Renal cortex interstitium (tissue), 11 donors: Measurements from ENCODE around the gene CCDC73. TPM values are rescaled to one million over a fixed set of nuclear protein-coding genes. Genes with fewer than 3 reads are reported as not detected.
"Not testable (repeated sequence)": the region's sequence is repeated elsewhere in the genome, so short reads cannot be mapped to it uniquely, and the experiment has no call there.

ENCODE experiments used
- DNase-seq, 11 donors: peaks; one replicate each; pipeline ENCODE4 v3.0.0-alpha.2; 2013; ENCODE audit warnings: low read depth in 9 of 11, low spot score in 4 of 11; ENCODE audit errors: extremely low read depth in 1 of 11
- polyA plus RNA-seq, 3 donors: library from polyadenylated mRNA; unstranded; fragments of 120-200 nt; gene quantifications; one replicate each; pipeline ENCODE4 v1.2.1, GENCODE V29; 2013; ENCODE audit not compliant: insufficient read length in 3 of 3

Gene CCDC73
- polyA plus RNA-seq, 3 donors: 0.26 to 0.37 (median 0.36) TPM

GRCh38 chr11:32729976-32730375, 64.5 kb downstream of the CCDC73 start:
- DNase-seq: no peak

- no peak for DNase-seq
Observed at GRCh38 chr11:32723332-32723731, 71.1 kb downstream of the CCDC73 start.

DNA sequence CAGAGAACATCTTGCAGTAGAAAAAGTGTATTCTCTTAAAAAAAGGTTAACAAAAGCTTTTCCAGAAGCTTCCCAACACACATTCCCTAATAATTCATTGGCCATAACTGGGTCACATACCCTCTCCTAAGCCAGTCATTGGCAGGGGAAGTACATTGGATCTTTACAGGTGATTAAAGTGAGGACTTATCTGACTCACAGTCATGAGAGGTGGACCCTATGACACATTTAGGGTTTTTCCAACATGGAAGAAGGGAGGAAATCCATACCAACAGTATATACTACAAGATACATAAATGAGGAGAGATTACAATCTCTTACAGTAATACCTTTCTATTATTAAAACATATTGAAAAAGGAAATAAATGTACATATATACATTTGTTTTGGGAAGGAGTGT, 72.2 kb downstream of the CCDC73 start:
- no peak for DNase-seq

DNA sequence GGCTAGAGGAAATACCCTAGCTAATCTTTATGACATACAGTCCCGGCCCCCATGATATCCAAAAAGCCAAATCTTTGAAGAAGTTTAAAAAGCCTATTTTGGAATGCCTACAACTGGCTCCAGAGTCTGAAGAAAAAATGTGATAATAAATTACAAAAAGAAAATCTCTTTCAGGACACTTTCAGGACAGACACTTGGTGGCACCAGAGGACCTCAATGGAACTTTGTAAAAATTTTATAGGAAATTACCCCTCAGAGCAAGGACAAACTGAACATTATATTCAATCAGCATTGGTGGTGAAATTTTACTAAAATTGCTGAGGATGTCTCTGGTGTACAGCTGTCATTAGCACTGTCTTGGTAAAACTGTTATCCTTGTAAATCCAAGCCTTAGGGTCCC, 81.0 kb downstream of the CCDC73 start:
- no peak for DNase-seq

DNA sequence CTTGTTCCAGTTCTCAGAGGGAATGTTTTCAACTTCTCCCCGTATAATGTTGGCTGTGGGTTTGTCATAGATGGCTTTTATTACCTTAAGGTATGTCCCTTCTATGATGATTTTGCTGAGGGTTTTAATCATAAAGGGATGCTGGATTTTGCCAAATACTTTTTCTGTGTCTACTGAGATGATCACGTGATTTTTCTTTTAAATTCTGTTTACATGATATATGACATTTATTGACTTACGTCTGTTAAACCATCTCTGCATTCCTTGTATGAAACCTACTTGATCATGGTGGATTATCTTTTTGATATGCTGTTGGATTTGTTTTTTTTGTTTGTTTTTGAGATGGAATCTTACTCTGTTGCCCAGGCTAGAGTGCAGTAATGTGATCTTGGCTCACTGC, 85.5 kb downstream of the CCDC73 start:
- DNase-seq: not testable (repeated sequence)

GRCh38 chr11:32706985-32707741, 87.3 kb downstream of the CCDC73 start:
- no peak for DNase-seq

DNA sequence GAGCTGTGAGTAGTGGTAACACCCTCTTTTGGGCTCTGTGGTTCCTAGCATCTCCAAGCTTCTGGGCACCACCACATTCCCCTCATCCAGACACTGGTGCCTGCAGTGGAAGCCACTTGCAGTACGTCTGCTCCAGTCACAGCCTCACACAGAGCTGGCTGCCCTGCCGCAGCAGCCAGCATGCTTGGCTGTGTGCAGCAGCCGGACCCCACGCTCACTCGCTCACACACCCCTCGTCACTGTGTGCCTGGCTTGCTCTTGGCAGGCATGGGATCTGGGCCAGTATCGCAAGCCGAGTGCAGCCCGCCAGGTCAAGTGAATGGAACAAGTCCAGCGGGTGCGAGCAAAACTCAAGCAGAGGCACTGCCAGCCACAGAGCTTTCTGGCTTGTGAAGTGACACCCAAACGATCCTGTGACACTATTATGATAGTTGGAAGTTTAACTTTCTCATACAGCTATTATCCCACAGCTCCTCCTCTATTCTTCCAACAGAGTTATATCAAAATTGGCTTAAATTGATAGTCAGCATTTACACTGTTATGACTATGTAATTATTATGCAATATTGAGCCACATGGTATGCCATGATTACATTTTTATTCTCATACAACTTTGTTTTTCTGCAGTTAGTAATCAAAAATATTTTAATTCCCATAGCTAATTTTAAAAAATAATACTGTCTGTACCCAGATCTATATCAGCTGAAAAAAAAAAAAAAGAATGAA, 89.0 kb downstream of the CCDC73 start:
- DNase-seq: no peak

- DNase-seq: no peak
Observed at GRCh38 chr11:32704775-32705174, 89.7 kb downstream of the CCDC73 start.

DNA sequence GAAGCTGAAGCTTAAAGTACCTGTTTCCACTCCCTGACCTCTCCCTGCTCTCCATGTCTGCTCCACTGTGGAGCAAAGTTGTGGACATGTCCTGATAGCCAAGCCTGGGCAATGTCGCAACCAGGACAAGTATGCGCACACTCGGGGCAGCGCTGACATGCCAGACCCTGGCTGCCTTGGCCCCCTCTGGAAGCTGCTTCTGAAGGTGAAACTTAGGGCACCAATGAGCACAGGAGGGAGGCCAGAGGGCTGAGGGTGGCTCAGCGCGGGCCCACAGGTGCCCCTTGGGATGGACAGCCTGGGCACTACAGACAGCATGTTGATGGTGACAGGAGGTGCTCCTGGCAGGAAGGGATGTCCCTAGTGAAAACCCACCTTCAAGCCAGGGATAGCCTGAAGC, 90.2 kb downstream of the CCDC73 start:
- no peak for DNase-seq

GRCh38 chr11:32701616-32702015, 92.8 kb downstream of the CCDC73 start:
- no peak for DNase-seq

DNA sequence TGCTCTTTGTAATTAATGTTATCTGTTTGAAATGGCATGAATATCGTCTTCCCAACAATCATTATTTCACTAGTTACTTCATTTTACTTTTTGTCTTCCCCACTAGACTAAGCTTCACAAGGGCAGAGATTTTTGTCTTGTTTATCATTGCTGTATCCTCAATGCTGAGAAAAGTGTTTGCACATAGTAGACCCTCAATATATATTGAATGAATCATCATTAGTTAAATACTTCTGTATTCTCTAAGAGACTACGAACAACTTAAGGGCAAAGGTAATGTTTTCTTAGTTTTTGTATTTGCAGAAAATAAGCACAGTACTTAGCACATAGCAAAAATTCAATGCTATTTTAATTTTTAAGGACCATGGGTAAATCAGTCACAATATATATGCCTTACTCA, 95.9 kb downstream of the CCDC73 start:
- DNase-seq: no peak

DNA sequence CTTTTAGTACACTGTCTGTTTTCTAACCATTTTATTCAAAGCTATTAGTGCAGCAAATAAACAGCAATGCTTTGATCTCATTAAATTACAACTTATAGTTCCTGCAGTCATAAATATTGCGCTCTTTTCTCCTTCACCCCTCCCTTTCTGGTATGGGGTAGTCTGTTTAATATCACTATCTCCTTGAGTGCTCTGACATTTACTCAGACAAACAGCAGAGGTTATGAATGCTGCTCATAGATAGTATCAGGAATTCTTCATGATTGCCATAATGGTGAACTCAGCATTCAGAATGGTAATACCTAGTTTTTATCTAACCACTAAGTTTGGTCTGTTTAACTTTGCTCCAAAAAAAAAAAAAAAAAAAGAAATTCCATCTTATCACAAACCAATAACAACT, 123.4 kb downstream of the CCDC73 start:
- no peak for DNase-seq

DNA sequence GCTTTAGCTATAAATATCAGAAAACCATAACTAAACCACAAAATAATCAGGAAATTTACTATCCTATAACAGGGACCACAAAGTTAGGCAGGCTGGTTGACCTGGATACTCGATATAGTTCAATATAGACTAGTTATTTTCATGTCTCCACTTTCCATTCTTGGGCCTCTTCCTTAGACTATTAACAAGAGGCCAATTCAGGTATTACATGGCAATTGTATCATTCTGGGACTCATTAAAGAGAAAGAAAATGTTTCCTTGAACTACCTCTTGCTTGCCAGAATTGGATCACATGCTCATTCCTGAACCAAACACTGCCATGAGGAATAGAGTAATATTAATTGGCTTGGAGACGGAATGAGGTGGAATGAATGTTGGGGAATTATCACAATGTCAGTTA, 134.8 kb downstream of the CCDC73 start:
- no peak for DNase-seq

DNA sequence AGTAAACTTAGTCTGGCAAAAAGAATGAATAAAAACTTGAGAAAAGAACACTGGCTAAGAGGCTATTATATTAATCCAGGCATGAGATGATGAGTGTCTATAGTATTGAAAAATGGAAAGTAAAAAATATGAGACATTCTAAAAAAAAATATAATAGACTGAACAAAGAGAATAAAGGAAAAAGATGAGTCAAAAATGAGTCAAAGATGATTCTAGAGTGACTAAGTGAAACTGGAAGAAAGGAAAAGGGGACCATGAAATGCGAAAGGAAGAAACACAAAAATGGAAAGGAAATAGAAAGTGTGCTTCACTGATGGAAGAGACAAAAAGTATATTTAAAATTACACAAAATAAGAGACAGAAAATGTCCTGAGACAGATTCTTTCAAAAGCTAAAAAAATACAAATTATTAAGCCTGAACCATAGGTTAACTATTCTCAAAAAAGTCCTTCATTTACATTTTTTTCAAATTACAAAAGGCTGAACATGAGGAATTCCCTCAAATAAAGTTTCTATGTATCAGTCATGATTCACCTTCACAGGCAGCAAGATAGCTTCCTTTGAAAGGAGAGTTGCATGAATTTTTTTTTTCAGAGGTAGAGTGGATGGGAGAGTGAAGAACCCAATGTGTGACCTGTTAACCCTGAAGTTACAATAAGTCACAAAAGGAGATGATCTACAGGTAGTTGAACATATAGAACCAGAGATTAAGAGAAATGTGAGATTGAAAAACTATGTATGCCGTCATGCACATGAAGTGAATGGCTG, 135.6 kb downstream of the CCDC73 start:
- DNase-seq: no peak

- no peak for DNase-seq
Observed at GRCh38 chr11:32643526-32643925, 150.9 kb downstream of the CCDC73 start.

DNA sequence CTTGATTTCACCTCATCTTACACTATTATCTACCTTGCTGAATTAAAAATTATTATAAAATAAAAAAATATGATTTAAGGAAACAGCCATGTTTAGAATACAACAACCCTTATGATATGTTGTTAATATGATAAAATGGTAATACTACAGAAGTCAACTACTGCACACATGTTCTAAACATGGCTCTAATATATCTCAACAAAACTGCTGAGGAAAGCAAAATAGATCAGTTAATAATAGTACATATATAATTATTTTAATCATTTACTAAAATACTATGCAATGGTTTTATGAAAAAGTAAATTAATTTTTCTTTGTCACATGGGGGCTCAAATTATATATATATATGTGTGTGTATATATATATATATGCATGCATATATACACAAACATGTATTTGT, 153.1 kb downstream of the CCDC73 start:
- no peak for DNase-seq

DNA sequence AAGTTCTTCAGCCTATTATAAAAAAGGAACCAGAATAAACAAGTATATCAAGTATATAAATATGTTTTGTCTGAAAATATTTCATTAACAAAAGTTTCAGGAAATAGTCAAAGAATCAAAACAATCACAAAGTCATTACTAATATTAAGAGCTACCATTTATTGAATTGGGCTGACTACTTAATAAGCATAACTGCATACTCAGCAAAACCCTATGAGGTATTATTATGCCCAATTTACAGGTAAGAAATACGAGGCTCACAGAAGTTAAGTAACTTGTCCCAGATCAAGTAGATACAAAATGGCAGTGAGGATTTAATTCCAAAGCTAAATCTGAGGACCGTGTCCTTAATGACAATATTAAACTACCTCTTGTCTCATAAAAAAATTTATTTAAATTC, 158.6 kb downstream of the CCDC73 start:
- DNase-seq: no peak

DNA sequence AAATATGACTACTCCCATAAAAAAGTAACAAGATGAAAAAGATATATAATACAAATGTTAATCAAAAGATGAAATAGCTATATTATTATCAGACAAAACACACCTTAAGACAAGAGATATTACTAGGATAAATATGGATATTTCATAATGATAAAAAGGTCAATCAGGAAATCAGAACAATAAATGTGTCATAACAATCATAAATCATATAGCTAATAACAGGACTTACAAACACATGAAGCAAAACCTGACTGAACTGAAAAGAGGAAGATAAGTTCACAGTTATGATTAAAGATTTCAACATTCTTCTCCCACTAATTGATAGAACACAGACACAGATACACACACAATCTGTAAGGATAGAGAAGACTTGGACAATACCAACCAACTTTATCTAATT, 163.6 kb downstream of the CCDC73 start:
- no peak for DNase-seq

DNA sequence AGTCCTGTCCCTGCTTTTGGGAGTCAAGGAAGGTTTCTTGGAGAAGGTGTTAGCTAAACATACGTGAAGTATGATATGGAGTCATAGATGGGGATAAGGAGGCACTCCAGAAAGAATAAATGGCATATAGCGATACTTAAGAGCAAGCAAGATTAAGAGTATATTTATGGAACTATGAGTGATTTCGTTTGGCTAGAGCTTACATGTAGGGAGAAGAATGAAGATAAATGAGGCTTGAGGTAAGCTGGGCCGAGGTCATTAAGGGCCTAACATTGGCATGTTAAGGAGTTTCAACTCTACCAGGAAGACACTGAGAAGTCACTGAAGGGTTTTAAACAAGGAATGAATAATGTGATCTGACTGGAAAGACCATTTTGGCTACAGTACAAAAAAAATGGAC, 177.6 kb downstream of the CCDC73 start:
- DNase-seq: no peak

GRCh38 chr11:32615422-32615821, 179.0 kb downstream of the CCDC73 start:
- DNase-seq: no peak
